ENCODE measurements around the gene KBTBD6. TPM values are rescaled to one million over a fixed set of nuclear protein-coding genes. Genes with fewer than 3 reads are reported as not detected.

KBTBD6 gene
- 6.6 and 11.6 TPM in 2 replicates for total RNA-seq

GRCh38 chr13:41132512-41133152 is at the start of gene KBTBD6:
Gene KBTBD6, minus strand, starts transcription at chr13:41132802. Its CDS starts 291 bp downstream, at chr13:41132511.

Small RNA genes lying within 50 kb of the gene (small RNA-seq; reads per million reads assigned to genes)
- gene MIR3168 (ENCODE audit: low replicate concordance) = not detected
- gene RN7SL597P (ENCODE audit: low replicate concordance) = not detected

Other genes starting within 250 kb of the KBTBD6 start
- 39.5 and 46.0 TPM in 2 replicates for gene ELF1, start 113.5 kb downstream of the KBTBD6 start, total RNA-seq
- 5.5 and 6.0 TPM in 2 replicates for gene WBP4, start 71.3 kb downstream of the KBTBD6 start, total RNA-seq
- gene KBTBD7, start 61.8 kb upstream of the KBTBD6 start, total RNA-seq = 4.3 and 4.6 TPM in 2 replicates
- 5.3 and 13.9 TPM in 2 replicates for gene MTRF1, start 130.8 kb upstream of the KBTBD6 start, total RNA-seq
- 6.8 and 9.2 TPM in 2 replicates for gene NAA16, start 178.5 kb upstream of the KBTBD6 start, total RNA-seq

Data from placental pericyte (primary cell).